HG03066 (cell line): ENCODE results near the gene DIPK1B.

Experiments
- ATAC-seq: cut with Tn5 transposase; IDR thresholded peaks from one replicate; pipeline ENCODE4 v1.9.1; 2021; ENCODE audit warnings: low read depth; ENCODE audit not compliant: unreplicated experiment

Gene DIPK1B

GRCh38 chr9:136733611-136734010 lies 21.2 kb downstream of the DIPK1B start:
- ATAC-seq, result no peak

- no peak for ATAC-seq
Measured at GRCh38 chr9:136734837-136735496, 22.6 kb downstream of the DIPK1B start.

GRCh38 chr9:136735812-136736480 lies 23.6 kb downstream of the DIPK1B start:
- ATAC-seq, result no peak

GRCh38 chr9:136738960-136739359 lies 26.6 kb downstream of the DIPK1B start:
- ATAC-seq, result no peak

DNA sequence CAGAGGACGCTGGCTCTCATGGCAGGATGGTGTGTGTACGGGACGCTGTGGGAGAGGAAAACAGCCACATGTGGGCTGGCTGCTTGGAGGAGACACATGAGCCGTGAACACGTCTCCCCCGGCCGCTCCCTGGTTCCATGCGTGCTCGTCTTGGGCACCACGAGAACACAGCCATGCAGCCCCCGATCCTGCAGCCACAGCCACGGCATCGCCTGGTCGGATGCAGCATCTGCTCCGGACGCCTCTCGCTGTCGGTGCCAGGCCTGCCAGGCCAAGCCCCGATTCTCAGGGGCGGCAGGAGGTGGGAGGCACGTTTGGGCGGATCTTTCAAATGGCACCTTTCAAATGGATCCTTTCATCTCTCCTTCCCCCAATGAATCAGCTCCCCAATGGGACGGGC lies 27.1 kb downstream of the DIPK1B start:
- ATAC-seq, result no peak

DNA sequence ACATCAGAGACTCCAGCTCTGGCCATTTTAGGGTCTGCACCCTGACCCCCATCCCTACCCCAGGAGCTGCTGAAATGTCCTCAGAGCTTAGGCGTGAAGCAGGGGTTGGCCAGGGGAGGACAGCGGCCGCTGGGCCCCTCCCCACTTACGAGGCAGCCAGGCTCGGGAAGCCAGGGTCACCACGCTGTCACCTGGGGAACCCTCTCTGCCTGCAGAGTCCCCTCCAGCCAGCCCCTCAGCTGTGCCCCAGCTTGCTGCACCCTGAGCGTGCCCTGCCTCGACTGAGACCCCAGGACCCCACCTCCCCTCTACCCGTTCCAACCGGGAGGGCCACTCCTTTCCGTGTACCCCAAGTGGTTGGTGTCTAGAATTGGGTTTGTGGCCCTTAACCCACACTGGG lies 27.7 kb downstream of the DIPK1B start:
- ATAC-seq, result no peak

GRCh38 chr9:136740491-136740890 lies 28.1 kb downstream of the DIPK1B start:
- ATAC-seq, result no peak

GRCh38 chr9:136740971-136741882 lies 28.9 kb downstream of the DIPK1B start:
- no peak for ATAC-seq

DNA sequence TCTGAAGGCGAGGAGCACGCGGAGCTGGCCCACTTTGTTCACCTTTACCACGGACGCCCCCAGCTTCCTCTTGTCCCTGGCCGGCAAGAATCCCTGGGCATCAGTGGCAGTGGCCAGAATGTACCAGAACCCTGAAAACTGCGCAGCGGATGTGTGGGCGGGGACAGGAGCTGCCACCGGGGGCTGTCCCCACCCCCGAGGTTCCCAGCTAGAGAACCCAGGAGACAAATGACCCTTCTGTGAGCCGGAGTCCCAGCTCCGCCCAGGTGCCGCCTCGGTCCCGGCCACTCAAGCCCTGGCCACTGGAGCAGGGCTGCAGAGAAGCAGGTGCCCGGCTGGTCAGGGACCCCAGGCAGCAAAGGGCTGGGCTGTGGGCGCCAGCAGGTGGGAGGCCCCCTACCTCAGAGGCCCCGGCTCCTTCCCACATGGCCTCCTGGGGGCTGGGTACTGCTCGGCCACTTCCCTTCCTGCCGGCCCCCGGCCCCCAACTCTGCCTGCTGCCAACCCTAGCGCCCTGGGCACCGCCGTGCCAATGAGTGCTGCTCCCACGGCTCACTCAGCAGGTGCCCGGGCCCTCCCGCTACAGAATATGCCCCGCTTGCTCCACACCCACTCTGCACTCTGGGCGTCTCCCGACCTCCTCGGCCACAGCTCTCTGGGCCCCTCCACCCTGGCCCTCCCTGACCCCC lies 29.7 kb downstream of the DIPK1B start:
- ATAC-seq, result no peak

DNA sequence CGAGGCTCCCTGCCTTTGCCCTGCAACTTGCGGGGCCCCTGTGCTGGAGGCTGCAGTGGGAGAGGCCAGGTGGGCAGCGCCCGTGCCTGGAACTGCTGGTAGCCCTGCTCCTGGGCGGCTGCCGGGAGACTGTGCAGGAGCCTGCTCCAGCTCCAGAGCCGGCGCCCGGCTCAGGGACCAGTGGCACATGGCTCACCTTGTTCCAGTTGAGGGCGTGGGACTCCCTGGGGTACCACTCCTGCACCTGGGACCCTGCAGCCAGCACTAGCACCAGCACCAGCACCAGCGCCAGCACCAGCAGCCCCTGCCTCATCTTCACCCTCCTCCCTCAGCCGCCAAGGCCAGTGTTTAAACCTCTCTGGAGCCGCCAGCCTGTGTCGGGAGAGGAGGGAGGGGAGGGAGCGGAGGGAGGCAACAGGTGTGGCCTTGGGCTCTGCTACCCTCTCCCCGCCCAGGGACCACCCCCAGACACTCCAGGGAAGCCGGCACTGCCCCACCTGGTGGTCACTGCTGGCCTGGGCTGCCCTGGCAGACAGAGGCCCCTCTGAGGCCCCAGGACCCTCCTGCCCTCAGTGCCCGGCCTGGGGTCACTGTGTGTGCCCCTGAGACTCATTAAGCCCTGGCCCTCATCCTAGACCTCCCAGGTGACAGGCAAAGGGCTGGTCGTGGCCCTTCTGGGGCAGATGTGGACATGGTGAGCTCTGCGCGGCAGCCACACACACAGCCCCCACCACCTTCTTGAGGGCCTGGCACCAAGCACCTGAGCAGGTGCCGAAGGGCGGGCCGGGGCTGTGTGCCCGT lies 30.4 kb downstream of the DIPK1B start, which contains the start of gene LCN10:
Gene LCN10 (minus strand): TSS at position 350 of the 801 bp plus-strand sequence. CDS start 37 bp downstream, at position 313.
- no peak for ATAC-seq

DNA sequence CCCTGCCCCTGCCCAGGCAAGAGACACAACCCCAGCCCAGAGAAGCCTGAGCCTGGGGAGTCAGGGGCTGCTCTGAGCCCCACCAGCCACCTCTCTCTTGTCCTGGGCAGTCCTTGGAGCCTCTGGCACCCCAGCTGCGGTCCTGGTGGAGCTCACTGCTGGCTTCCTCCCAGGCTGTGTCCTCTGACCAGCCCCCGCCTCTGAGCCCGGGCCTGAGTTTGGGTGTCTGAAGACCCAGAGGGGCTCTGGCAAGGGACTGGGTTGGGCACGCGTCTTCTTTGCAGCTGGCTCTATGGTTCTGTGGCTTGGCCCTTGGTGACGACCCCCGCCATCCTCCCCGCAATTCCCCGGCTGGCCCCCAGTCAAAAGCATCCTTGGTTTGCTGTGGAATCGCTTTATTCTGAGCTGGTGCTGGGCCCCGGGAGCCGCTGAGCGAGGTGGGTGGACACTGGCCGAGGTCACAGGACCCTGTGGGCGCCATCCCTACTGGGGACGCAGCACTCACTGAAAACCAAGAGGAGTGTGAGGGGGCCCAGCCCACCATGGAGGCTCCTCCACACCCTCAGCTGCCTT lies 31.4 kb downstream of the DIPK1B start:
- ATAC-seq, result no peak

DNA sequence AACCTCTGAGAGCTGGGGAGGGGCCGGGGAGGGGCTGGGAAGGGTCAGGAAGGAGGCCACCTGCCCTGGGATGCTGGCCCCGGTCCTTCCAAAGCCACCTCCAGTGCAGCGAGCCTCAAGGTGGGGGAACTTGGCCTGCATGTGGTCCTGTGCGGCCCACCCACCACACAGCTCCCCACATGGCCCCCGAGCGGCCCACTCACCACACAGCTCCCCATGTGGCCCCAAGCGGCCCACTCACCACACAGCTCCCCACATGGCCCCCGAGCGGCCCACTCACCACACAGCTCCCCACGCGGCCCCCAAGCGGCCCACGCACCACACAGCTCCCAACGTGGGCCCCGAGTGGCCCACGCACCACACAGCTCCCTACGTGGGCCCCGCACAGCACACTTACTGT lies 32.4 kb downstream of the DIPK1B start:
- no peak for ATAC-seq

DNA sequence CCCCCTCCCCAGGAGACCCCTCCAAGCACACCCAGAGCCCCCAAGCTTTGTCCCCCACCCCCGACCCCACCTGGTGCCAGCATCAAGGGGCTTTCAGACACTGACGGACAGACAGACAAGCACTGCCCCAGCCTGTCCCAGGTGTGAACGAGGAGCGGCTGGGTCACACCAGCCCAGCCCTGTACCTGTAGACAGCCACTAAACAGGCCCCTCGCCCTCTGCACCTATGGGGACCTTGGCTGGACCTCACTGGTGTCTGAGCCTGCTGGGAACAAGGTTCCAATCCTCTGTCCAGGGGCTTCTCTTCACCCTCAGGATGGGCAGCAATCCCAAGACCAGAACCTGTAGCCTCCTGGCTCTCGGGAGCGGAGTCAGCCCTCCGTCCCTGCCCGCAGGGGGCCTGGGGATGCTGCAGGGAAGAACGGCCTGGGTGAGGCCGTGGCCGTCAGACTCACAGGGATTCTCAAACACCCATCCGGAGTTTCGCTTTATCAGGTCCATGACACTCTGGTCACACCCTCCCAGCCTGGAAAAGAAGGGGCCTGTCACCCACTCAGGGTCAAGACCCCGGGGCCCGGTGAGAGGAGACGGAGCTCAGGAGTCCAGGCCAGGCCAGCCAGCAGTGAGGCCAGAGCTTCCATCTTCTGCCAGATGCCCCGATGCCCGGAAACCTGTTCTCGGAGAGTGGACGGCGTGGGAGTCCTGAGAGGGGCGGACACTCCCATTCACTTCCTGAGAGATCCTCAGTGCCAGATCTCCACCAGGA lies 33.2 kb downstream of the DIPK1B start:
- ATAC-seq, result no peak

DNA sequence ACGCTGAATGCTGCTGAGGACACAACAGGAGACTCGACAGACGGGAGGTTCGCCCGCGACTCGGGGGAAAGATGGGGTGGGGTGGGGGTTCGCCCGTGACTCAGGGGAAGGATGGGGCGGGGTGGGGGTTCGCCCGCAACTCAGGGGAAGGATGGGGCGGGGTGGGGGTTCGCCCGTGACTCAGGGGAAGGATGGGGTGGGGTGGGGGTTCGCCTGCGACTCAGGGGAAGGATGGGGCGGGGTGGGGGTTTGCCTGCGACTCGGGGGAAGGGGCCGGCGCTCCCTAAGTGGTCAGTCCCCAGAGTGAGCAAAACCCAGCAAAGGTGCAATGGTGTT lies 33.8 kb downstream of the DIPK1B start:
- no peak for ATAC-seq

GRCh38 chr9:136746621-136747020 lies 34.2 kb downstream of the DIPK1B start:
- ATAC-seq, result no peak

DNA sequence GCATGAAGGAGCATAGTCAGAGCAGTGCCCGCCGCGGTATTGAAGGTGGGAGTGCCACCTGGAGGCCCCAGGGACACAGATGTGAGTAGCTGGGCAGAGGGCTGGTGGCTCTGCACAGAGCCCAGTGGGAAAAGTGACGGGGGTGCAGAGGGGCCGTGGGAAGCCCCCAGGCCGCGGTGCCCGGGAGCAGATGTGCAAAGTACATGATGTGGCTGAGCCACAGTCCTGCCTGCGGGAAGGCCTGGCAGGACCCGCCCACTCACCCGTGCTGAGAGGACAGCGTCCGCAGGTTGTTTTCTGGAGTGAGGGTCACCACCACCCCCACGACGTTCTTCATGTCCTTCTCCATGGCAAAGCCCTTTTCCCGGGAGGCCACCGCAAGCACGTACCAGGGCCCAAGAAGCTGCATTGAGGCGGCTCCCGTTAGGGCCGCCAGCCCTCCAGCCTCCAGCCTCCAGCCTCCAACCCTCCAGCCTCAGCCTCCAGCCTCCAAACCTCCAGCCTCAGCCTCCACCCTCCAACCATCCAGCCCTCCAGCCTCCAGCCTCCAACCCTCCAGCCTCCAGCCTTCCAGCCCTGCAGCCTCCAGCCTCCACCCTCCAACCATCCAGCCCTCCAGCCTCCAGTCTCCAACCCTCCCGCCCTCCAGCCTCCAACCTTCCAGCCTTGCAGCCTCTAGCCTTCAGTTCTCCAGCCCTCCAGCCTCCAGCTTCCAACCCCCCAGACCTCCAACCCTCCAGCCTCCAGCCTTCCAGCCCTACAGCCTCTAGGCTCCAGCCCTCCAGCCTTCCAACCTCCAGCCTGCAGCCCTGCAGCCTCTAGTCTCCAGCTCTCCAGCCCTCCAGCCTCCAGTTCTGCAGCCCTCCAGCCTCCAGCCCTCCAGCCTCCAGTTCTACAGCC lies 35.0 kb downstream of the DIPK1B start:
- no peak for ATAC-seq

DNA sequence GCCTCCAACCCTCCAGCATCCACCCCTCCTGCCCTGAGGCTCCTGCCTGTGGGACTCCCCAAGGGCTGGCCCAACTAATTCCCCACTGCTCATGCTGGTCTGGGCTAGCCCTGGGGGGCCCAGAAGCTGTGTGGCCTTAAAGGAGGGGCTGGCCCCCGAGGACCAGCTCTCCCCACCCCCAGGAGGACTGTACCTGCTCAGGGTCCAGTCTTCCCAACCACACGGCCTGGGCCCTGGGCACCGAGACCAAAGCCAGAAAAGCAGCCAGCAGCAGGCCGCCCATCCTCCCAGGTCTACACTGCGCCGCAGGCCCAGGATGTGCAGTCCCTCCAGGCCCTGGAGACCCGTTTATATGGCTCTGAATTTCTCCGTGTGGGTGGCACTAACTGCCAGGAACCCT lies 35.8 kb downstream of the DIPK1B start, which contains the start of gene LCN6:
Gene LCN6 (minus strand): TSS at position 325 of the 400 bp plus-strand sequence. CDS start 42 bp downstream, at position 283.
- ATAC-seq, result no peak
